Mucosa of gallbladder (tissue), 1 donor: Measurements from ENCODE around the gene CEP55. TPM values are rescaled to one million over a fixed set of nuclear protein-coding genes. Genes with fewer than 3 reads are reported as not detected.

Experiments used
- DNase-seq: peaks from one replicate; pipeline ENCODE4 v3.0.0-alpha.2; 2020; ENCODE audit warnings: low spot score
- total RNA-seq: library from RNA; stranded (reverse); gene quantifications from one replicate; pipeline ENCODE4 v1.2.1, GENCODE V29; 2021
- donor health status: DM: no; HTN: no; CAD: no.

CEP55 gene
- total RNA-seq, 1 donor from 2014 or later: 1.3 TPM

DNA sequence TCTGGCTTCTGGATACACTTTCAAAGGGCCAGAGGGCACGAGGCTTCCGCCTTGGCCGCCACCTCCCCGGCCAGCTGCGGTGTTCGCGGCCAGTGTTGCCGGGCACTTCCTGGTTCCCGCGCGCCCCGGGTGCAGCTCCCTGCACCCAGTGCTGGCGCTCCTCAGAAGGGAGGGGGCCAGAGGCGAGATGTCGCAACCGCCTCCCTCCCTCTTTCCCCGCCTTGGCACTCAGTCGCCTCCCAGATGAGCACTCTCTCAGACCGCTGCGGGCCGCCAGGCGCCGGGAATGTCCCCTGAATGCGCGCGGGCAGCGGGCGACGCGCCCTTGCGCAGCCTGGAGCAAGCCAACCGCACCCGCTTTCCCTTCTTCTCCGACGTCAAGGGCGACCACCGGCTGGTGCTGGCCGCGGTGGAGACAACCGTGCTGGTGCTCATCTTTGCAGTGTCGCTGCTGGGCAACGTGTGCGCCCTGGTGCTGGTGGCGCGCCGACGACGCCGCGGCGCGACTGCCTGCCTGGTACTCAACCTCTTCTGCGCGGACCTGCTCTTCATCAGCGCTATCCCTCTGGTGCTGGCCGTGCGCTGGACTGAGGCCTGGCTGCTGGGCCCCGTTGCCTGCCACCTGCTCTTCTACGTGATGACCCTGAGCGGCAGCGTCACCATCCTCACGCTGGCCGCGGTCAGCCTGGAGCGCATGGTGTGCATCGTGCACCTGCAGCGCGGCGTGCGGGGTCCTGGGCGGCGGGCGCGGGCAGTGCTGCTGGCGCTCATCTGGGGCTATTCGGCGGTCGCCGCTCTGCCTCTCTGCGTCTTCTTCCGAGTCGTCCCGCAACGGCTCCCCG is 70.2 kb downstream of the CEP55 start, which contains the start of gene FFAR4:
Gene FFAR4, plus strand, starts transcription at position 231 of the 842 bp plus-strand sequence. Its CDS starts 56 bp downstream, at position 287.
- DNase-seq: peak; percentile 69

DNA sequence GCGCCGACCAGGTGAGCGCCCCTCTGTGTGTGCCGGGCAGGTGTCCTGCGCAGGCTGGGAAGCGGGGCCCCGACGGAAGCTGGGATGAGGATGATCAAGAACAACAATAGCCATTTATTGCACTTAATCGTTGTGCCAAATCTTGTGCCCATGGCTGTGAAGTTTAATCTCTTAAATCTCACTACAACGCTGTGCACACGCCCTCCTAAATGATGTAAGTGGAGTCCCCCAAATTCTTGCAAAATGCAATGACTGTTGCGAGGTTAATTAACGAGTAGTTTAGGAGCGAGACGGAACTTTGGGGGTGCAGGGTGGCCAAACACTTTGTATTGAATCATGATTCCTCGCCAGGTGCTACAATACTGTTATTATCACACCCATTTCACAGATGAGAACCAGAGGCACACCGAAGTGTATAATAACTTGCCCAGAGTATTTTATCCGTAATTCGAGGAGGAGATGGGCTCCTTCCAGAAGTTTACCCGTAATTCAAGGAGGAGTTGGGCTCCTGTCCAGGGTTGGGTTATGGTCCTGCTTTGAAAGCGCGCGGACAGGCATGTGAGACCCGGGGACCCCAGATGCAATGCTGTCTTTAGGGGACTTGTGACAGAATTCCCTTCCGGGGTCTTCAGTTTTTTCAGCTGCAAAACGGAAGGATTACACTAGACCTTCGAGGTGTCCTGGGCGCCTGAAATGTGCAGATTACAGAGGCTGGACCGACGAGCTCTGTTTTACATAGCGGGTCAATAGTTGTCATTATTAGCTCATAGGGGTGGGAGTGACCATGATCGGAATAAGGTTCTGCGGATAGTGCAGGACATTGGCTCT is 71.1 kb downstream of the CEP55 start:
- DNase-seq: no peak

DNA sequence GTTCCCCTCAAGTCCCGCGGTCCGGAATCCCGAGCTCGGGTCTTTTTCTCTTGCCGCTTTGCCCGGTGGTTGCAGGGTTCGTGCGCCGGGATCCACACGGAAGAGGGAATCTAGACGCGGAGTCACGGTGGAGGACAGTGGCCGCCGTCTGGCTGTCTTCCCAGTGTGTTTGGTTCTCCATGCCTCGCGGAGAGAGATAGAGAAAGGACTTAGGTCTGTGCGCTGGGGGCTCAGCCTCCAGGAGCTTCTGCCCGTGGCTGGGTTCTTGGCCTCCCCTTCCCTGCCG is 71.6 kb downstream of the CEP55 start:
- DNase-seq: no peak

DNA sequence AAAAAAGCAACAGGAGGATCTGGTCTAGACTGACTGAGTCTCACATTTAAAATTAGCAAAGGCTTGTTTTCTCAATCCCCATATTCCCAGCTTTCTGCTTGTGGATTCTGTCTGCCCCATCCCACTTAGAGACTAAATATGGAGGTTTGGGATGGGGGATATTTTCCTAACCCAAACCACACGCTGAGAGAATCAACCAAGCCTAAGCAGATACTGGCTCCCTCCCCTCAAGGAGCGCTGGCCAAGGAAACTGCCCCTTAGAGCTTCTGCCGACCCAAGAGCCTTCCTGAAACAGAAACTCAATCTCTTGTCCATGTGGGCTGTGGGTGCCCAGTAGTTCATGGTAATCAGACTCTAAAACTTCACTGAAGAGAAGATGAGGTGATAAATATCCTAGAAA is 74.0 kb downstream of the CEP55 start:
- DNase-seq: no peak

DNA sequence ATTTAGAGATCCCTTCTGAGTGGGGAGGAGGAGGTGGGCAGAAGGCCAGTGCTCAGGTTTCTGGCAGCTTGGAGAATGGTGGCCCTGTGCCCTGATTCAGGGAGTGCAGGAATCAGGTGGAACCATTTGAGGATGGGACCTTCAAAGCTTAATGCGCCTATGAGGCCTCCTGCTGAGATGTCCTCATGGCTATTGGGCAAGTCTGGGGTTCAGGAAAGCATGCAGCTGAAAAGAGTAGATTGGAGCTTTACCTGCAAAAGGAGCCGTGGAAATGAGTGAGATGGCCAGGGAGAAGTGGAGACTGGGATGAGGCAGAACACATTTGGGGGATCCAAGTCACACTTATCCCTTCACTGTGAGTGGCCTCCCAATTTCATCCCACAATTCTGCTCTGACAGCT is 76.2 kb downstream of the CEP55 start:
- no peak for DNase-seq

DNA sequence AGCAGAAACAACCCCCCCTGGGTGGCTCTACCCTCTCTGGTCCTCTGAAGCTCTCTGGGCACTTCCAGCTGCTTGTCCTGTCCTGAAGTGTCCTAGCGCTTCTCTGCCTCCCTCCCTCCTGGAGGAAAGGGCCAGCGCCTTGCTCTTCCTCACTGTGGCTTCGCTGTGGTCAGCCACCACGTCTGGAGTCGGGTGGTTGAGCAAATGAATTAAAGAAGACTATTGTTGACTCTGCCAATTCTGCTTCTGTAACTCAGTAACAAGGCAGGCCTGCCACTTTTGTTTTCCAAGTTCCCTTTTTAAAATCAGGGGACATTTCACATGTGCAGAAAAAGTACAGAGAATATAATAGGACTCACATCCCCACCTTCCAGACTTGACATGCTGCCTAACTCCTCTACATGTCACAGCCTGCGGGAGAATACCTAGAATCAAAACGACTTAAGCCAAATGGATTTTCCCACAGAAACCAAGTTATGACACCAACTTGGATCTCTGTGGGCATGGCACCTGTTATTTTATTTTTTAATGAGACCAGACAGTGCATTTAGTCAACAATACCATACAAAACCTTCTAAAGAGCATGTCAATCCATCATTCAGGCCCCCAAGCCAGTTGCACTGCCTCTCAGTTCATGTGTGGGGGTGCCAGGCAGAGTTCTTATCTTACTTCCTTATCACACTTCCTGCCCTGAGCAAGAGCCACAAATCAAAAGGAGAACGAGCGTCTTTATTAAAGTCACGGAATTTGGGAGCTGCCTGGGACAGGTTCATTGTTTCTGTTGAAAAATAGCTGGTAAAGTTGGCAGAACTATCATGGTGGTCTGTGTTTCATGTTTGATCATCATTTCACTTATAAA is 76.9 kb downstream of the CEP55 start:
- DNase-seq: peak; percentile 20

DNA sequence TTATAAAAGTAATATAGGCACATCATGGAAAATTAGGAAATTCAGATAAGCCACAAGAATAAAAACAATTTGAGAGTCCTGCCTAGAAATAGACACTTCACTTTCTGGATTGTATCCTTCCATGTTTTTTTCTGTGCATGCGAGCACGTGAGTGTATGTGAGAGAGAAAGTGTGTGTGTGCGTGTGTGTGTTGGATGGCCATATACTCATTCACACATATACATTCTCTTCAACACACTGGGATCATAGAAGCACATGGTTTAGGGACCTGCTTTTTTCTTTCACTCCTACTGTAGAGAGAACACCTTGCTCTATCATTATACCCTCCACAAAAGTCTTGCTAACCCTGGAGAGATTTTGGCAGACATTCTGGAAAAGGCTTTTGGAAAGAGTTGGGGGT is 77.5 kb downstream of the CEP55 start:
- DNase-seq: no peak

DNA sequence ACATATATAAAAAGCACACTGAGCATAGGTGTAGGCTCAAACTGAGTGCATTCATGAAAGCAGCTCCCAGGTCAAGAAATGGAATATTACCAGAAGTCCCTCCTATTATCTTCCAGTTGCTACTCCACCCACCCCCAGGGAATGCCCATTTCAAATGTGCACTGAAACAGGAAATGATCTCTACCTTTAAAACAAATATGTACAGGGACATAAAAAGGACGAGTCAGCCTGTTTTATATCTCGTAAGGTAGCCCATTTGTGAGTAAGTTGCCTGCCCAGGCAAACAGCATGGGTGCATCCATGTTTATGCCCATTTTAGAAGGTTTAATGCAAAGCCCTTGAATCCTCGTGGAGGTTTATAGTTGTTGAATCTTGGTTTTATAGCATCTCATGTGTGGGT is 80.5 kb downstream of the CEP55 start:
- no peak for DNase-seq

DNA sequence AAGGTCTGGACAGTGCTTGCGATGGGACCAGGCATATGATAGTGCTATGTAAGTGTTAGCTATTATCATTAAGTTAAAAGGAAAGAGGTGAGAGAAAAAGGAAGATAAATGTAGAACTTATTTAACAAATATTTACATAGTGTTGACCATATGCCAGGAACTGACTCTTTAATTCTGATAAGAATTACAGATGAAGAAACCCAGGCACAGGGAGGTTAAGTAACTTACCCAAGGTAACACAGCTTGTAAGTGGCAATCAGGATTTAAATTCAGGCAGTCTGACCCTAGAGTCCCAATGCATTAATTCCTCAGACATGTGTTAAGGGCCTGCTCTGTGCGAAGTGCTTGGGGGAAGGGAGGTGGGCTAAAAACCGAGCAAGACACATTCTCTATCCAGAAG is 81.2 kb downstream of the CEP55 start:
- no peak for DNase-seq

Other genes with a start within 250 kb of the CEP55 start
- 99.3 TPM for gene MYOF, start 14.3 kb upstream of the CEP55 start, total RNA-seq
- gene FFAR4, start 70.1 kb downstream of the CEP55 start, total RNA-seq: 6.1 TPM
- gene RBP4, start 104.6 kb downstream of the CEP55 start, total RNA-seq: 59.9 TPM
- not detected for gene PDE6C, start 115.9 kb downstream of the CEP55 start, total RNA-seq
- gene FRA10AC1, start 206.0 kb downstream of the CEP55 start, total RNA-seq: 12.5 TPM